K562 (cell line): ENCODE measurements around the gene LRRC74B. TPM values are rescaled to one million over a fixed set of nuclear protein-coding genes. Genes with fewer than 3 reads are reported as not detected.

ENCODE experiments used
- BRD4 ChIP-seq: fragments of 200-600 bp; sonication (generic); IDR thresholded peaks from 2 replicates; pipeline ENCODE4 v1.6.1; 2017; ENCODE audit warnings: inconsistent platforms
- CBFB ChIP-seq: sonication (generic); formaldehyde crosslinking; IDR thresholded peaks from 2 replicates; pipeline ENCODE4 v1.4.0; 2020; ENCODE audit warnings: mild to moderate bottlenecking, missing genetic modification reagents
- CREB1 ChIP-seq, 2 experiments: sonication (generic) in 1 of 2; formaldehyde crosslinking in 1 of 2; IDR thresholded peaks; 2 replicates each; pipeline versions ENCODE4 v1.6.1 to v1.8.0; 2012 to 2022; ENCODE audit warnings: inconsistent platforms in 1 of 2, mild to moderate bottlenecking in 1 of 2, missing genetic modification reagents in 1 of 2, moderate library complexity in 1 of 2
- ELF1 ChIP-seq: fragments of 200-800 bp; sonication (Bioruptor generic); IDR thresholded peaks from 2 replicates; pipeline ENCODE4 v1.6.1; 2016; ENCODE audit warnings: missing genetic modification characterization, missing compliant biosample characterization
- KDM4B ChIP-seq, 2 experiments: fragments of 450-650 bp in 1 of 2; sonication (generic) in 1 of 2; IDR thresholded peaks; 2 replicates each; pipeline ENCODE4 v1.6.1; 2016 to 2017; ENCODE audit warnings: borderline replicate concordance in 2 of 2, antibody characterized with exemption in 1 of 2, low read depth in 1 of 2, mild to moderate bottlenecking in 1 of 2
- TAL1 ChIP-seq: fragments of 450-650 bp; IDR thresholded peaks from 2 replicates; pipeline ENCODE4 v1.6.1; 2016; ENCODE audit warnings: mild to moderate bottlenecking
- polyA plus RNA-seq, 8 experiments: library from polyadenylated mRNA; depleted of rRNA in 4 of 8; stranded (reverse) in 5 of 8; unstranded in 3 of 8; fragments of >200 nt; fragmentation: Nextera tagmentation in 2 of 8; fragmentation: Illumina TruSeq in 1 of 8; extraction: Ambion mirVana in 2 of 8; extraction: Trizol in 1 of 8; gene quantifications; 2 replicates each; pipeline versions ENCODE4 v1.2.1 to v1.2.3, GENCODE V29; 2011 to 2014; ENCODE audit warnings: inconsistent platforms in 1 of 8, missing spikeins in 1 of 8
- total RNA-seq, 7 experiments: library from RNA; depleted of rRNA in 6 of 7; stranded (reverse); fragments of >200 nt in 6 of 7; fragmentation: Illumina TruSeq in 2 of 7; extraction: Trizol in 2 of 7; gene quantifications; 2 replicates each; pipeline versions ENCODE4 v1.2.1 to v1.2.3, GENCODE V29; 2011 to 2021; ENCODE audit warnings: low replicate concordance in 1 of 7
- TF ChIP-seq, protein P1 (sequence below): fragments of 450-650 bp; formaldehyde crosslinking; IDR thresholded peaks from 2 replicates; pipeline ENCODE4 v1.4.0; 2020; ENCODE audit warnings: mild to moderate bottlenecking, mixed read lengths
- TF ChIP-seq, protein P2 (sequence below): fragments of 250-450 bp; sonication (Bioruptor Pico); IDR thresholded peaks from 2 replicates; pipeline ENCODE4 v1.9.0; 2021; ENCODE audit warnings: mild to moderate bottlenecking, inconsistent platforms

LRRC74B gene
- total and polyA plus RNA-seq, 9 of the 15 experiments (the other 6 are each of a cell fraction or from before 2014, with no cell fraction given), result not detected

DNA sequence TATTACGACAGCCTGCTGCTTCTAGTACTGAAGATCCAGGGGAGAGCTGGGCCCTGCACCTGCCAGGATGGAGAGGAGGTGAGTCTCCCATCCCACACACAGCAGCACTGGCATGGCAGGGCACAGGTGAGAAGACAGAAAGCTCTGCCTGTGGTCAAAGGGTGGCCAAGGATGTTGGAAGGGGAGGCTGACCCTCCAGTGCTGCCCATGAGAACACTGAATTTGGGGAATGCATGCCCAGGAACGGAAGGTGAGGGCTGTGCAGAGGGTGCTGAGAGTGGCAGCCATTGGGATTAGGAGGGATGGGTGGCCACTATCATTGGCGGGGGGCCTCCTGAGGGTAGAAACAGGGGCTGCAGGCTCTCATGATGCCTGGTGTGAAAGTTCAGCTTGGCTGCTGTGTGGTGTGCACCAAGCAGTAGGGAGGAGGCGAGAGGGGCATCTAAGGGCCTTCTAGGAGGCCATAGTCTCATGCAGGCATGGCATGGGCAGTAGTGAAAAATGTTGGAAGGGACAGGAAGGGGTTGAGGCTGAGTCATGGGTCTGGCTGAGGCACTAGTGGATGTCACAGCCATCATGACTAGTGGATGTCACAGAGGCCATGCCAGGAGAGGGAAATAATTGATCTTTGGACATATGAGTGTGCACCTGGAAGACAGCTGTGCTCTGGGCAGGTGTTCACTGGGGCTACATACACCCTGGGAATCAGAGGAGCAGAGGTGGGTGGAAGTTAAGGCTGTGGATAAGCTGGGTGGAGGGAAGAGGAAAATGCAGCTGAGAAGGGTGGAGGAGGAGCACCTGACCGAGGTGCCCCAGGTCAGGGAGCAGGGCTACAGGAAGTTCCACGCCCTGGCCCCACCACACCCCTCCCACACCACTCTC, 2.5 kb upstream of the LRRC74B start (continued):
- TF ChIP-seq, protein P1, sequence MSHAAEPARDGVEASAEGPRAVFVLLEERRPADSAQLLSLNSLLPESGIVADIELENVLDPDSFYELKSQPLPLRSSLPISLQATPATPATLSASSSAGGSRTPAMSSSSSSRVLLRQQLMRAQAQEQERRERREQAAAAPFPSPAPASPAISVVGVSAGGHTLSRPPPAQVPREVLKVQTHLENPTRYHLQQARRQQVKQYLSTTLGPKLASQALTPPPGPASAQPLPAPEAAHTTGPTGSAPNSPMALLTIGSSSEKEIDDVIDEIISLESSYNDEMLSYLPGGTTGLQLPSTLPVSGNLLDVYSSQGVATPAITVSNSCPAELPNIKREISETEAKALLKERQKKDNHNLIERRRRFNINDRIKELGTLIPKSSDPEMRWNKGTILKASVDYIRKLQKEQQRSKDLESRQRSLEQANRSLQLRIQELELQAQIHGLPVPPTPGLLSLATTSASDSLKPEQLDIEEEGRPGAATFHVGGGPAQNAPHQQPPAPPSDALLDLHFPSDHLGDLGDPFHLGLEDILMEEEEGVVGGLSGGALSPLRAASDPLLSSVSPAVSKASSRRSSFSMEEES (CRISPR knock-in tag), result no peak
- TF ChIP-seq, protein P2, sequence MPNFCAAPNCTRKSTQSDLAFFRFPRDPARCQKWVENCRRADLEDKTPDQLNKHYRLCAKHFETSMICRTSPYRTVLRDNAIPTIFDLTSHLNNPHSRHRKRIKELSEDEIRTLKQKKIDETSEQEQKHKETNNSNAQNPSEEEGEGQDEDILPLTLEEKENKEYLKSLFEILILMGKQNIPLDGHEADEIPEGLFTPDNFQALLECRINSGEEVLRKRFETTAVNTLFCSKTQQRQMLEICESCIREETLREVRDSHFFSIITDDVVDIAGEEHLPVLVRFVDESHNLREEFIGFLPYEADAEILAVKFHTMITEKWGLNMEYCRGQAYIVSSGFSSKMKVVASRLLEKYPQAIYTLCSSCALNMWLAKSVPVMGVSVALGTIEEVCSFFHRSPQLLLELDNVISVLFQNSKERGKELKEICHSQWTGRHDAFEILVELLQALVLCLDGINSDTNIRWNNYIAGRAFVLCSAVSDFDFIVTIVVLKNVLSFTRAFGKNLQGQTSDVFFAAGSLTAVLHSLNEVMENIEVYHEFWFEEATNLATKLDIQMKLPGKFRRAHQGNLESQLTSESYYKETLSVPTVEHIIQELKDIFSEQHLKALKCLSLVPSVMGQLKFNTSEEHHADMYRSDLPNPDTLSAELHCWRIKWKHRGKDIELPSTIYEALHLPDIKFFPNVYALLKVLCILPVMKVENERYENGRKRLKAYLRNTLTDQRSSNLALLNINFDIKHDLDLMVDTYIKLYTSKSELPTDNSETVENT (CRISPR knock-in tag), result peak; percentile 17; the same call in 1 of the 2 replicates
- no peak for TF ChIP-seq BRD4
- no peak for TF ChIP-seq ELF1
- TF ChIP-seq CREB1 (IDR thresholded peaks at IDR 0.05), result 0 out of 2 replicates have a peak, but pooled peaks have one; percentile 6
- TF ChIP-seq CREB1 (CRISPR knock-in tag; IDR thresholded peaks at IDR 0.05), result no peak
- no peak for TF ChIP-seq CBFB
- peak in 1 of 2 experiments; percentile 68; a peak in 1 of 4 replicates for TF ChIP-seq KDM4B (IDR thresholded peaks at IDR 0.05; ENCODE audit: borderline replicate concordance in 2 of 2, low read depth in 1 of 2)
- TF ChIP-seq TAL1, result no peak
